Kidney (tissue), 14 donors: ENCODE data around the gene TTPAL. TPM values are rescaled to one million over a fixed set of nuclear protein-coding genes. Genes with fewer than 3 reads are reported as not detected.

Source experiments
- DNase-seq, 5 donors: peaks; one replicate each; pipeline ENCODE4 v3.0.0-alpha.2; 2013 to 2020
- FAIRE-seq: peaks from 2 replicates; lab custom pipeline; 2012; peaks lifted over from hg19 to GRCh38; lab: Jason Lieb, UNC
- H3K27ac ChIP-seq, 2 donors: one replicate each; pipeline ENCODE4 v1.7.0; 2013; ENCODE audit warnings: low read depth in 2 of 2, low read length in 2 of 2, inconsistent platforms in 1 of 2
- H3K27me3 ChIP-seq: one replicate; pipeline ENCODE4 v1.7.1; 2013; ENCODE audit warnings: low read length, inconsistent platforms; ENCODE audit not compliant: control insufficient read depth, insufficient read depth
- H3K36me3 ChIP-seq, 3 donors: one replicate each; pipeline versions ENCODE4 v1.7.0 to v1.7.1; 2013; ENCODE audit warnings: low read length in 3 of 3, control low read depth in 1 of 3, inconsistent platforms in 1 of 3; ENCODE audit not compliant: insufficient read depth in 3 of 3, control insufficient read depth in 2 of 3
- H3K4me1 ChIP-seq, 3 donors: one replicate each; pipeline versions ENCODE4 v1.7.0 to v1.7.1; 2013; ENCODE audit warnings: low read length in 3 of 3, inconsistent platforms in 1 of 3, low read depth in 1 of 3; ENCODE audit not compliant: control insufficient read depth in 2 of 3, insufficient read depth in 2 of 3
- H3K4me3 ChIP-seq, 3 donors: one replicate each; pipeline versions ENCODE4 v1.7.0 to v1.8.1; 2013; ENCODE audit warnings: low read length in 3 of 3, control low read depth in 1 of 3, inconsistent platforms in 1 of 3
- H3K9ac ChIP-seq, 3 donors: one replicate each; pipeline versions ENCODE4 v1.7.0 to v1.7.1; 2013; ENCODE audit warnings: low read length in 3 of 3, control low read depth in 1 of 3, inconsistent platforms in 1 of 3
- H3K9me3 ChIP-seq, 3 donors: one replicate each; pipeline versions ENCODE4 v1.7.0 to v1.7.1; 2013; ENCODE audit warnings: low read length in 3 of 3, control low read depth in 1 of 3, inconsistent platforms in 1 of 3; ENCODE audit not compliant: control insufficient read depth in 2 of 3, insufficient read depth in 1 of 3
- CTCF ChIP-seq: IDR thresholded peaks from 3 replicates; pipeline ENCODE4 v1.5.1; 2012; ENCODE audit warnings: mild to moderate bottlenecking, moderate library complexity, borderline replicate concordance; ENCODE audit not compliant: insufficient read depth; ENCODE audit errors: extremely low read depth
- intact Hi-C: fragments of 100-400 bp; cut with DNase I; formaldehyde crosslinking; loops from one replicate; pipeline ENCODE4 v1.11.1; 2022
- polyA plus RNA-seq: library from polyadenylated mRNA; stranded (reverse); fragments of 350-450 nt; fragmentation: Illumina TruSeq; extraction: RNeasy Lipid Tissue Mini Kit (QIAGEN cat#74804); gene quantifications from one replicate; pipeline ENCODE4 v1.2.3, GENCODE V29; 2014; ENCODE audit warnings: low read depth, low replicate concordance; ENCODE audit not compliant: insufficient read depth
- total RNA-seq: library from RNA; stranded (reverse); fragmentation: NEBNext Ultra II Directional; extraction: Animal tissue kit (Norgen Biotek cat#: 25700); gene quantifications from one replicate; pipeline ENCODE4 v1.2.1, GENCODE V29; 2021
- donor health status: control.
- donor health status: control.
- donor health status: control.
- donor health status: control.
- donor health status: control.
- donor health status: DM: yes; HTN: yes; CAD: no.
- donor health status: Normal renal cell carcinoma (clear cell type).

The TTPAL gene
- total and polyA plus RNA-seq, 2 donors from 2014 or later: 3.5 to 13.5 TPM

- peaks cover 0 to 15% (median 4%) of the 10 kb centered on the region in 3 donors for H3K4me1 ChIP-seq
- peaks cover 0 to 4% (median 0%) of the 10 kb centered on the region in 3 donors for H3K36me3 ChIP-seq
- H3K9me3 ChIP-seq: no peaks in the 10 kb centered on the region
- H3K27me3 ChIP-seq: no peaks in the 10 kb centered on the region
- FAIRE-seq (no peak), DNase-seq (no peak)
- TF ChIP-seq CTCF: no peak
- intact Hi-C loops: no loop called here
- no peak overlapping the region for H3K4me3 ChIP-seq
- no peak overlapping the region for H3K27ac ChIP-seq
- H3K9ac ChIP-seq: no peak overlapping the region
These were observed 2.5 kb downstream of the TTPAL start for GRCh38 chr20:44478206-44478605.

GRCh38 chr20:44479643-44480042 is 4.0 kb downstream of the TTPAL start:
- H3K9me3 ChIP-seq: no peaks in the 10 kb centered on the region
- H3K27ac ChIP-seq: no peak overlapping the region
- peaks cover 0 to 9% (median 4%) of the 10 kb centered on the region in 3 donors for H3K36me3 ChIP-seq
- FAIRE-seq: no peak
- no peak overlapping the region for H3K9ac ChIP-seq
- DNase-seq: no peak
- H3K27me3 ChIP-seq: no peaks in the 10 kb centered on the region
- intact Hi-C loops: no loop called here
- TF ChIP-seq CTCF: no peak
- H3K4me3 ChIP-seq: no peak overlapping the region
- peaks cover 0 to 15% (median 4%) of the 10 kb centered on the region in 3 donors for H3K4me1 ChIP-seq

- Histone ChIP-seq H3K4me3 (no peak overlapping the region), H3K4me1 (peaks cover 0 to 15% (median 4%) of the 10 kb centered on the region in 3 donors), H3K9ac (no peak overlapping the region), H3K27ac (no peak overlapping the region), H3K9me3 (no peaks in the 10 kb centered on the region), H3K36me3 (peaks cover 0 to 9% (median 4%) of the 10 kb centered on the region in 3 donors), H3K27me3 (no peaks in the 10 kb centered on the region)
- intact Hi-C loops: no loop called here
- FAIRE-seq (no peak), DNase-seq (no peak)
- no peak for TF ChIP-seq CTCF
These were observed 4.4 kb downstream of the TTPAL start for GRCh38 chr20:44480097-44480496.
